D341Med (cell line): ENCODE data around the gene MYO5B.

Experiments used
- DNase-seq: peaks from one replicate; pipeline ENCODE4 v3.0.0; 2012; ENCODE audit warnings: low spot score

Gene MYO5B

DNA sequence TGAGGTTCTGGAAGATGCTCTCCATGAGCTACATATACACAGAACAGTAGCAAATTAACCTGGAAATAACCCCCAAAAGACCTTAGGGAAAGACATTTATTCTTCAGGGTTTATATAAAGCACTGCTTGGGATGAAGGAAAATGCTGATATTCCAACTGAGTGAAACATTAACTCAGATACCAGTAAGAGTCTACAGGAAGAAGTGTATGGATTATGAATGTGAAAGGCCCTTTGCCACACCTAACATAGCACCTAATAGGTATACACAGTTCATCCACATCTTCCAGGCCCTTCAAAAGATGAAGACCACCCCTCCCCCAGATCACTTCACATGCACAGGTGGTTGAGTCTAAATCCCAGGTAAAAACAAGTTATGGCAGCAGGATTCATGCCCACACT is 50.4 kb downstream of the MYO5B start:
- DNase-seq: no peak

DNA sequence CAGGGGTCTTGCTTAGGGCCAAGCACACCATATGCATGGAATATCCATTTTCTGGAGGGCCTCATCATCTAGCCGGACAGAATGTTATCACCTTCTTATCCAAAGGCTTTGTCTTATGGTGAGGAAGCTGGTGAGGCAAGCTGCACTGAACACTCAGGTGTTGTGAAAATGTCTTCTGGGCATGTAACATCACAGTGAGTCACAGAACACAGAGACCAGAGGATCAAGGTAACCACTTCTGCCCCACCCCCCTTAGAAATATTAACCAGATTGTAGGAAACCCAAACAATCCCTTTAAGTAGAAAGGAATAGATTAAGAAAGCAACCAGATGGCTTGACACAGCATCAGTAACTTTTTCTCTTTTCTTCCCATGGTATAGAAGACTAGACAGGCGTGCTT is 51.1 kb downstream of the MYO5B start:
- no peak for DNase-seq

DNA sequence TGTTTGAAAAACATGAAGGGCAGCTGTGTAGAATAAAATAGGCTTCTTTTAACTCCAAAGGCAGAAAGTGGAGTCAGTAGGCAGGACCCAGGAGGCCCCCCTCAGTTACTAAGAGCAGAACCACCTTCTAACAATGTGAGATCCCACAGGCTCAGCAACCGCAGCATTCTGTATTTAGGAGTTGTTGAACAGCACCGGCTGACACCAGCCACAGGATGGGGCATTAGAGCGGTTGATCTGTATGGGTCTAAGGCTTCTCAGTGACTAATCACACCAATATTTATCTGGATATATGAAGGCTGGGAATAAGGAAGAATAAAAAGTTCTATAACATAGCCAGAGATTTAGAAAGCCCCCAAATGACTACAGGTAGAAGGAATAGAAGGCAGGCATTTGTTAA is 51.7 kb downstream of the MYO5B start:
- DNase-seq: no peak

DNA sequence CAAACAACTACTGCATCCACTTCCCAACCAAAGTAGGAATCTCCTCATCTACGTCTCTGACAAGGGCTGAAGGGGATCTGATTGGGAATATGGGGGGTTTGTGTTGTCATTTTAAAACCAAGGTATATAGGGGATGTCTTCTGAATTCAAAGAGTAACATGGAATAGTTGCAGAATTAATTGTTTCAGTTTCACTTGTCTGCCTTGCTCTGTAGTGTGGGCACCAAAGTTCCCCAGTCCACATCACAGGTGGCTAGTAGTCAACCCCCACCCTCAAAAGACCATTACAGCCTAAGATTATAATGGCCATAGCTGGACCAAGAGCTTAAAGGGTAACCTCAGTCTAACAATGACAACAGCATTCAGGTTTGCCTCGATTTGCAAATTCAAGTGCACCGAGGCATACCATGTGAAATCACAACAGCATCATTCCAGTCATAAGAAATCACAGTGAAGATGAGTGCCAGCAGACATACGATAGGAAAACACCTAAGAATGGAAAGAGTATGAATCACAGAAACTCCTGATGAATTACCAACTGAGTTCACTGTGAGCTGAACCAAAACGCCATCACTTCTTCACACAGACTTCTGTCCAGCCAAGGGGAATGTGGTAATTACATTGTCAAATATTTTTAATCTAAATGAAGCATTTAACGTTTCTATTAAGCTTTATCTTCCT is 52.4 kb downstream of the MYO5B start:
- DNase-seq: no peak

DNA sequence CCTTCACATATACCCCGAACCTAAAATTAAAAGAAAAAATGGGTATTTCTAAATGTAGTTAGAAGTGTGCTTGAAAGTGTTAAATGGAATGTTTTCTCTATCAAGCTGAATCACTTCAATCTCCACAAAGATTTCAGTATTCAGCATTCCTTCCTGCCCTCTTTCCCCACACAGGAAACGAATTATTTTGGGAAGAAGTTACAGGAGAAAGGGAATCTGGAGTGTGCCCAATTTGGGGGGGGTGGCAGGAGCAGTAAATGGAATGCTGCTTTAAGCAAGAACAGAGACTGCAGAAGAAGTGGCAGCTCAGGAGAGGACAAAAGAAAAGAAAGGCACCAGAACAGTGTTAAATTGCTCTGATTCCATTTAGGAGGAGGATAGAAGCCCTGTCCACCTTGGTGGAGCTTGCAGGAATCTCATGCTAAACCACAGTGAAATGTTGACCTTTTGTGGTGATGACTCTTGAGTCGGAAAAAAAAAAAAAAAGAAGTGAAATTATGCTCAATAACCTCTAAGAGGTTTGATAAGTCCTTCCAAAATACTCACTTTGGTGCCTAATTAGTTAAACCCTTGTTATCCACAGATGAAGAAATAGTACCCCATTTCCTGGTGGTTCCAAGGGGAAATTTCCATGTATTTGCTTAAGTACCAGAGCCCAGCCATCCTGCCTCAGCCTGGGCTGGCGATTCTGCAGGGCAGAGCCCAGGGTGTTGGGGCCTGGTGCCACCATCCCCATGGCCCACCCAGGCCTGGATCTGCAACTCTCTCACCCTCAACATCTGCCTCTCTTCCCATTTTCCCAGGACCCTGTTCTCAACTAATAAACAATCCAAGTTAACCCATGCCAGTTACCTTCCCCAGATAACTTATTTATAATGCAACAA is 56.5 kb downstream of the MYO5B start:
- no peak for DNase-seq

DNA sequence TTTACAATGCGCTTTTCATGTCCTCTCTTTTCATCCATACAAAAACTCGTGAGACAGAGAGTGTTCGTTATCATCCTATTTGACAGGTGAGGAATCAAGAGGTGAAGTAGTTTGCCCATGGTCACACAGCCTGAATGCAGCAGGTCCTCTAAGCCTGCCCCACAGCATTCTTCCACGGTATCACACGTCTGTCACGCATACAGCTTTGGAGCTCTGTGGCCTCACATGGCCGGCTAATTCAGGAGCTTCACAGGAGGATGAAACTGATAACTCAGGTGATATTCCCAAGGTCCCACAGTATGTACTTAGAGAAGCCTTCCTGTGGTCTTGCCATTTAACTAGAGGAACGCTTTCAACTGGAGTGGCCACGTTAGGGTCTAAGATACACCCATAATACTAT is 59.0 kb downstream of the MYO5B start:
- DNase-seq: no peak

DNA sequence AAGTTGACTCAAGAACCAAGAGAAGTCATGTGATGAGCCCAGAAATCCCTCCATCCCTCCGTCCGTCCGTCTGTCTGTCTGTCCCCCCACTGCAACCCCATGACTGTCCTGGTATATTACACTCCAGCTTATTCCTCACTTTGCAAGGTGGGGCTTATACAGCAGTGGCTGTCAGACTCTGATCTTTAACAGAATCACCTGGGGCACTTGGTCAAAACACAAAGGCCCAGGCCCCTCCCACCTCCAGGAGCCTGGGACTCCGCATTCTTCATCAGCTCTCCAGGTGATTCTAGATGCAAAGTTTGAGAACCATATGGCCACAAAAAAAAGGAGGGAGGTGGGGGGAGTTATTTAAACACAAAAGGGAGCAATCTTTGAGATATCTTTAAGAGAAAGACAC is 61.4 kb downstream of the MYO5B start:
- DNase-seq: no peak

DNA sequence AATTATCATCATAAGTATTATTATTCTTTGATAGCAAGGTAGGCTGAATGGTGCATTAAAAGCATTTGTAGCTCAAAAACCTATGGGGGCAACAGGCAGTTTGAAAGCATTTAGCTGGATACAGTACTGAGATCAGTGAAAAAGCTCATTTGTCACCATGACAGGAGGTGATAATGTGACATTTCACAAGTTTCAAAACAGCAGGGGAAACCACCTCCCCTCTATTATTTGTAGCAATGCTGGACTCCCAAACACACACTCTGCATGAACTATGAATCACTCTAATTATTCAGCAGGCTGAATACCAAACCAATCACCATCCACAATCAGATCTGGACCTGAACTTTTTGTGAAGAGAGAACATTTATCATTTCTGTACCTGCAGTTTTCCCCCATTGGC is 63.4 kb downstream of the MYO5B start:
- DNase-seq: no peak

DNA sequence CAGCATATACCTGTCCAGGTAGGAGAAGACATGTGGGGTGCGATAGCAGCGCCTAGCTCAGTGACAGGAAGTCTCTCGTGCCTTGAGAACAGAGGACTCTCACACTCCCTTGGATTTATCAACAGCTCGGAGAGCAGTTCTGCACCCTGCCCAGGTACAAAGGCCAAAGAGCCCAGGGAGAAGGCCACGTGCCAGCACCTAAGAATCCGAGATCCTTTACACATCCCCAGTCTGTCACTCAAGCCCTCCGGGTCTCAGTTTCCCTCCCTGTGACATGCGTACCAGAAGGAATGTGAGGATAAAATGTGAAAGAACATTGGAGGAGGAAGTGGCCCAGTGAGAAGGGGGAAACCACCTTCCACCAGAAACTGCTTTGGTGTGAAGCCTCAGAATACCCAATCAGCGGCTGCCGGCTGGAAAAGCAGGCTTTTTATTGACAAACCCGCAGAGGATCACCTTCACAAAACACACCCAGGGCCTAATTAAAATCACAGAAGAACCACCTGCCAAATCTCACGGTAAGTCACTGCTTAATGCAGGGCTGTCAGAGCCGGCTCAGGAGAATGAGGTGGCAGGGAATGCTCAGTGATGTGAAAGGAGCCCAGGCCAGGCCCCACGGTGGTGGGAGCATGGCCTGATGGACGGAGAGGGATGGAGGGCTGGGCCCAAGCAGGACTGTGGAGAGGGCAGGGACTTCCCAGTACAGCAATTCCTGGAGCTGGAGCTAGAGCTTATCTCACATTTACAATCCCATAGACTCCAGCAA is 66.3 kb downstream of the MYO5B start:
- DNase-seq: no peak

DNA sequence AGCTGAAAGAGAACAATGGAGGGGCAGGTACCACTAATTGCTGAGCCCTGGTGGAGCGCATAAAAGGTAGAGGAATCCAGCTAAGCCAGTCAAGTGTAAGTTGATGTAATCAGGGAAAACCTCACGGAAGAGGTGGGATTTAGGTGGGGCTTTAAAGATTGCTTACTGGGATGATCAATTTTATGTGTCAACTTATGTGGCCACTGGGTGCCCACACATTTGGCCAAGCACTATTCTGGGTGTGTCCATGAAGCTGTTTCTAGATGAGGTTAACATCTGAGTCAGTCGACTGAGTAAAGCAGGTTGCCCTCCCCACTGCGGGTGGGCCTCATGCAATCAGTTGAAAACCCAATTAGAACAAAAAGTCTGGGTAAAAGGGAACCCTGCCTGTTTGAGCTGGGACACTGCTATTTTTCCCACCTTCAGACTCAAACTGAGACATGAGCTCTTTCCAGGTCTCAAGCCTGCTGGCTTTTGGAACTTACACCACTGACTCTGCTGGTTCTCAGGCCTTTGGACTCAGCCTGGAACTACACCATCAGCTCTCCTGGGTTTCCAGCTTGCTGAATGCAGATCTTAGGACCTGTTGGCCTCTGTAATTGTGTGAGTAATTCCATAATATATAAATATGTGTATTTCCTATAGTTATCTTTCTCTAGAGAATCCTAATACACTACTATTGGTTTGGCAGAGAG is 67.3 kb downstream of the MYO5B start:
- DNase-seq: no peak

DNA sequence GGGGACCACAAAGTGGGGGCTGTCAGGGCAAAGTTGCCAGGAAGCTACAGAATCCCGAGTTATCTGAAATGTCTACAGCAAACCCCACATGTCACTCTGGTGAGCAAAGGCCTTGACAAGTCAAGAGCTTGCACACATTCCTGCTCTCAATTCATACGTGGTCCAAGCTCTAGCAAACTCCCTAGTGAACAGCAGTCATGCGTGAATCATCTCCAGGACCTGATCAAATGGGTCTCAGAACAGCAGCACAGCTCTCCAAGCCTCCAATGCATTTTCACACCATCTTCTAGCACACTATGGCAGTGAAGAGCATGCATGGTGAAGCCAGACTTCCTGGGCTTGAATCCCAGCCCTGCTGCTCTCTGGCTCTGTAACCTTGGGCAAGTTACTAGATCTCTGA is 68.5 kb downstream of the MYO5B start:
- no peak for DNase-seq

DNA sequence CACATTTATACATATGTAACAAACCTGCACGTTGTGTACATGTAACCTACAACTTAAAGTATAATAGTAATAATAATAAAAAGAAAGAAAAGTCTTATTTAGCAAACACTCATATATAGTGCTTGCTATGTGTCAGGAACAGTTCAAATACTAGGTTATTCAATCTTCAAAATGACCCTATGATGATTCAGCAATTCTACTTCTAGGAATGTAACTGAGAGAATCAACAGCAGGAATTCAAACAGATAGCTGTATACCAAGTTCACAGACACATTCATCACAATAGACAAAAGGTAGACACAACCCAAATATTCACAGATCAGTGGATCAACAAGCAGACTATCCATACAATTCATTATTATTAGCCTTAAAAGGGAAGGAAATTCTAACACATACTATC is 69.5 kb downstream of the MYO5B start:
- no peak for DNase-seq

DNA sequence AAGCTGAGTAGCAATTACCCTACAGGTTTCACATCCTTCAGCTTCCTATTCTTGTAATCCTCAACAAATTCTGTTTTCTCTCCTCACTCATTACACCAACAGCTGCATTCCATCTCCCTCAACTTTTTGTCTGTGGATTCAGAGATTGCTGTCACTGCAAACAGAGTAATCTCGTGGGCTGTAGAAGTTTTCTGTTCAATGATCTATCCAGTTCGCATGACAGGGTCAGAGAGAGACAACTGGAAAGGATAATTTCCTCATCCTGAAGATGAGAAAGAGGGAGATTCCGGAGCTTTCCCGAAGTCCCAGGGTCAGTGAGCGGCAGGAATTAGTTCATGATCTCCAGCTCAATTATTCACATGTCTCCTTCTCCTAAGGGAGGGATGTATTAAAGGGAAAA is 75.7 kb downstream of the MYO5B start:
- no peak for DNase-seq

DNA sequence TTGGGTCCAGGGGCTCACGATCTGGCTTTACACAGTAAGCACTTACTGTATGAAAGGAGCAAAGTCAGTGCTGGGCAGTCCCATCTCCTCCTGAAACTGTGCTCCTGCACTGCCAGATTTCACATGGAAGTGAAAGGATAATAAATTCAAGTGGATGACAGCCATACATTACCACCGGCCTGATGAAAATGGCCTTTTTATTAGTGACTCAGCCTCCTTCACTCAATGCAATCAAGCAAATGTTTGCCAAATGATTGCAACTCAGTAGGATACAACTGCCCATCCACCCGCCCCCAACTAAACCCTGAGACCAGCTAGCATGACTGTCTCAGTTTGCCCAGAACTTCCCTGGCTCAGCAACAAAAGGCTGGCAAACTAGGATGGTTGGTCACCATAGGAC is 77.1 kb downstream of the MYO5B start:
- no peak for DNase-seq

DNA sequence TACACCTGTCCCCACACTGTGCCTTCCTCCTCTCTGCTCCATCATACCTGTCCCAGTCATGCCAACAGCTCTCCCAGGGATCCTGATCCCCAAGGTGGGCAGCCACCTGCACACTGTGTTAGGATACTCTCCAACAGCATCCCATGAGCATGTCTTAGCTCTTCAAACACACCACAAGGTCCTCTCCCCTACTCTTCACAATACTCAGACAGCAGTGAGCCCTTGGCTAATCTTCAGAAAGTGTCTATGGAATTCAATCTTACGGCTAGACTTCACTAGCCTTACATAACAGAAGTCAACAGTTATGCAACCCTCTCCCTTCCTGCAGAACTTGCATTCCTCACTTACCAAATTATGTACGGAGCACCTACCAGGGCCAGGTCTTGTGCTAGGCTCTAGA is 79.9 kb downstream of the MYO5B start:
- no peak for DNase-seq

DNA sequence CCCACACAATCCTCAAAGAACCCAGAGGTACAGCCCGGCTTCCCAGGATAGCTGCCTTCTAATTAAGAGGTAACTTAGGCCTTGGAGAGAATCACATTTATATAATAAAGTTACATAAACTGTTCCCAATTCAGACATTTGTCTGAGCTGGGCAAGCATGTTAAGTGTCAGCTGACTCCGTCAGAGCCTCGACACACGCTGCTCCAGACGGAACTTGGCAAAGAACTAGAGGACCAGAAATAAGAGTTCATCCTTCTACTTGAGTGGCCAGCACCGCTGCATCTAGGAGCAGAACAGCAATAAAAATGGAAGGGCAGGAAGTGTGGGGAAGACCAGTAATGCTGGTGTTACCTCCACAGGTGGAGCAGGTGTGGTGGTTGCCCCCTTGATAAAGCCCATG is 80.5 kb downstream of the MYO5B start:
- no peak for DNase-seq

DNA sequence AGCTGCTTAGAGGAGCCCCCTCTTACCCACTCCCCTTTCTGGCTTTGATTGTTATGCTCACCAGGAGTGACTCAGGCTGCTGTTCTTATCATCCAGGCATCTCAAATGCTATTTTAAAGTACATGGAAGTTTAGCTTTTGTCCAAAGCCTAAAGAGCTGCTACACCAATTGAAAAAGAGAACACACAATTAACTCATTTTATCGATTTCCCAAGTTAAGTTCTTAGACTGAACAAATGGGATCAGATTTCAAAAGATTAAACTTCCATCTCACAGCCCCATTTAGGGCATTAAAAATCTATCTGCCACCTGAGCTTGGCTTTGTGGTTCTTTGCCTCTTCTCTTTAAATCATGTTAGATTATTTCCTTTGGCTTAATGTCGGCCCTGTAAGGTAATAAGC is 81.2 kb downstream of the MYO5B start:
- DNase-seq: no peak

DNA sequence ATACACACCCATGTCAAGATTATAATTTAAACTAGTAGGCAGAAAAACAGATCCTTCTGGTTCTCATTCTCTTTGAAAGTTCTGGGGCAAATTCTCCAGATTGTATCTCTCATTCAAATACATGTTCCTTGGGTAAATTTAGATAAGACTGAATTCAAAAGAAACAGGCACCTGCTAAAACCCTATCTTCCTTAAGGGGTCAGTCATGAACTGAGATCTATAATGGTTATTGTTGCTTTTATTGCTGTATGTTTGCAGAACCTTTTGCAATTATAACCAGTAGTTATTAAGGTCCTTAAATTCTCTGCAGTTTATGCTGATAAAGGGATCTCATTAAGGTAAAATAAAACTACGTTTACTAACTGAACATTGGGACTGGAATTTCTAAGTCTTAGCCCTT is 83.5 kb downstream of the MYO5B start:
- no peak for DNase-seq

DNA sequence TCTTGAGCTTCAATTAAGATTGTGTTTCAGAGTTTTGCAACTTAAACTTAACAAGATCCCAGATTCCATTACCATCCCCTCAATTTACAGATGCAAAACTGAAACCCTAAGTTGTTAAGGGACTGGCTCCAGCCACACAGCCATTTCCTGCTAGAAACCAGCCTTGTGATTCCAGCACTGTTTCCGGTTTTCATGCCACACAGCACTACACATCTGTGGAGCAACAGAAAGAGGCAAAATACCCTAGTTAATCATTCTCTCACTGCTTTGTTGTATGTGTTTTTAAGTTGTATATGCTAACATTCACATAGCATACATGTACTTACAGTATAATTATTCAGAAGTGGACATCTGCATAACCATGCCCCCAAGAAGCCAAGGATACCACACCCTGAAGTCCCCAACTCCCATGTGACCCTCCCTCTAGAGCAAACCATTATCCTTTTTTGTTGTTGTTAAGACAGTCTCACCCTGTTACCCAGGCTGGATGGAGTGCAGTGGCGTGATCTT is 87.4 kb downstream of the MYO5B start:
- DNase-seq: no peak

DNA sequence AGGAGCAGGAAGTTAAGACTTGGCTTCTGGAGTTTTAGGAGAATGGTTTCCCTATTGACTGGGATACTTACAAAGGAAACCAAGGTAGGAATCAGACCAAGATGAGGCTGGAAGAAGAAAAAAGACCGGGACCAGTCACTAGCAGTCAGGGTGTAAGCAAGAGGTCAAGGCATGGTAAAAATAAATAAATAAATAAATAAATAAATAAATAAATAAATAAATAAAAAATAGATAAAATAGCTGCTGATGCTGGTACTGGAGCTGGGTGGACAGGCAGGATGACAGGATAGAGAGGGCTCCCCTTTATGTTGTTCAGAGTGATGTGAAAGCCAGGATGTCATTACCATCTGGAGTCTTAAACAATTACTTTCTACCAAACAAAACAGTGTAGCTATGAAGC is 89.9 kb downstream of the MYO5B start:
- DNase-seq: no peak

DNA sequence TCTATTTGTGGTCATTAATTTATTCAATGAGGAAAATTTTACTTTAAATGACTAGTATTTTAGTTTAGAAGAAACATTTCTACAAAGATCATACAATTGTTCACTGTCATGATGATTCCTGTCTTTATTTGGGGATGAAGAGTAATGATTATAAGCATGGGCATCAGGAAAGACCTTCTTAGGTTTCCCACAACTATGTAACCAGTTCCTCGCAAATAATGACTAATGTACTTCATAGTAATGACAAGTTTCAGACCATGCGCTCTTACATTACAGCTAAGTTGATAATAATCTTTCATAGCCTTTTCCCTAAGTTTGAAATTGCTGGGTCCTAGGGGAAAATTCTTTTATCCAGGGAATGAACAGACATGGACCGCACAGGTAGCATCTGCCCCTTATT is 90.5 kb downstream of the MYO5B start:
- DNase-seq: no peak

DNA sequence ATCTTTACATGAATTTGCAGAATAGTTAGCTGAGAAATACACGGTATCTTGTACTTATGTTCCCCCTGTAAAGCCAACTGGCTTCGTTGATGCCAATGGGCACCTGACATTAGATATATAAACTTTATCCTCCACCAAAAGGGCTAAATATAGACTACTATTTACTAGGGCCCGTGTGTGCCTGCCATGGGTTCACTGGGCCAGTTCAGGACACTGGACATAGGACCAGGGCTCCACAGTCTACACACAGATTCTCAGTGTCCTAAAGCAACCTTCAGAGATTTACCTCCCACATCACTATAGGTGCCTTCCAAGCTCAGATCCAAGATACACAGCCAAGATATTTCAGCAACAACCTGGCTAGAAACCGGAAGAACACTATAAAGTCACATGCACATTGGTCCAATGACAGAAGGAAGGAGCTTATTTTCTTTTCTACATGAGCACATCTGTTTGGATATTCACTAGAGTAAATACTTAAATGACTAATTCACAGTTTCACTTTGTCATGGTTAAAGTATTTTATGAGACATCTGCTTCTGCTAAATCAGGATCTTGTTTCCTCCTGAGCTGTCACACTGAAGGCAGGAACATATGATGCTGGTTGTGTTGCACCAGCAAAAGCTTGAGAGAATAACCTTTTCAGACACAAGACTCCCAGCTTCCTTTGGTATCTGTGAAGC is 95.1 kb downstream of the MYO5B start:
- no peak for DNase-seq
